Cardiac fibroblast (primary cell): ENCODE data around the gene CDH13.

Experiments
- DNase-seq, 2 donors: peaks; one replicate each; pipeline versions ENCODE4 v3.0.0 to v3.0.0-alpha.2; 2010; ENCODE audit warnings: low read depth in 2 of 2
- H3K4me3 ChIP-seq, 2 donors: replicated peaks in 1 of 2; 1 replicate in 1 of 2; 2 replicates in 1 of 2; pipeline ENCODE4 v1.5.1; 2011; ENCODE audit warnings: low read depth in 2 of 2, low read length in 2 of 2, mild to moderate bottlenecking in 2 of 2, moderate library complexity in 1 of 2
- TF ChIP-seq, protein P1 (sequence below): IDR thresholded peaks from one replicate; pipeline ENCODE4 v1.5.1; 2011; ENCODE audit warnings: low read depth, mild to moderate bottlenecking, low read length, inconsistent platforms

The CDH13 gene

DNA sequence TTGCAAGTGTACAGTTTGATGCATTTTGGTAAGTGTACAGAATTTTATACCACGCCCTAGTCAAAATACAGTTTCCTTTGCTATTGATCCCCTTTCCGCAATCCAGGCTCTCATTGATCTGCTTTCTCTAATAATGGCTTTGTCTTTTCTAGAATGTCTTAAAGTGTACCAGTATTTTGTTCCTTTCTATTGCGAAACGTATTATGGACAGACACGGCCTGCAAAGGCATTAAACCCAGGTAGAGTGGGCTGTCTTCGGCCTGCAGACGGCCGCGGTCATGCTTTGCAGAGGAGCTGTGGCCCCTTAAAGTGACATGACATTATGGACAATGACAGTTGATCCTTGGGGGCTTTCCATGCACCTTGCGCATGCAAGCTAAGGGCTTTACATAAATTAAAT is 1165.1 kb downstream of the CDH13 start:
- DNase-seq = no peak
- H3K4me3 ChIP-seq = no peak overlapping the region
- TF ChIP-seq, protein P1, sequence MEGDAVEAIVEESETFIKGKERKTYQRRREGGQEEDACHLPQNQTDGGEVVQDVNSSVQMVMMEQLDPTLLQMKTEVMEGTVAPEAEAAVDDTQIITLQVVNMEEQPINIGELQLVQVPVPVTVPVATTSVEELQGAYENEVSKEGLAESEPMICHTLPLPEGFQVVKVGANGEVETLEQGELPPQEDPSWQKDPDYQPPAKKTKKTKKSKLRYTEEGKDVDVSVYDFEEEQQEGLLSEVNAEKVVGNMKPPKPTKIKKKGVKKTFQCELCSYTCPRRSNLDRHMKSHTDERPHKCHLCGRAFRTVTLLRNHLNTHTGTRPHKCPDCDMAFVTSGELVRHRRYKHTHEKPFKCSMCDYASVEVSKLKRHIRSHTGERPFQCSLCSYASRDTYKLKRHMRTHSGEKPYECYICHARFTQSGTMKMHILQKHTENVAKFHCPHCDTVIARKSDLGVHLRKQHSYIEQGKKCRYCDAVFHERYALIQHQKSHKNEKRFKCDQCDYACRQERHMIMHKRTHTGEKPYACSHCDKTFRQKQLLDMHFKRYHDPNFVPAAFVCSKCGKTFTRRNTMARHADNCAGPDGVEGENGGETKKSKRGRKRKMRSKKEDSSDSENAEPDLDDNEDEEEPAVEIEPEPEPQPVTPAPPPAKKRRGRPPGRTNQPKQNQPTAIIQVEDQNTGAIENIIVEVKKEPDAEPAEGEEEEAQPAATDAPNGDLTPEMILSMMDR = no peak

GRCh38 chr16:83792391-83792790 is 1165.6 kb downstream of the CDH13 start:
- no peak overlapping the region for H3K4me3 ChIP-seq
- no peak for DNase-seq
- TF ChIP-seq, protein P1 = no peak

DNA sequence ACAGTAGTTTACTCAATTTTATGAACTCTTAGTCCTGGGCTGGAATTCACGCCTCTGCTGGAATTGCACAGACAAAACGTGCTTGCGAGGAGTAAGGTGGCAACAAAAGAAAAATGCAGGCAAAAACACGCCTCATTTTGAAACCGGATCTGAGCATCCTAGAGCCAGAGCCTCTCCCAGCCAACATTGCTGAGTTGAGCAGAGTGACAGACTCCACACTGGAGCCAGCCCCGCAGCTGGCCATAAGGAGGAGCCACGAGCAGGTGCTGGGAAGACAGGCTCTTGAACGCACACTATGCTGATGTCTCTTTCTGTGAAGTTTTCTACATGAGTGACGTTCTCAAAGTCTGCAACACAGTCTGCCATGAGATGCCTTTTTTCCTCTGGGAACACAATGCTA is 1166.4 kb downstream of the CDH13 start:
- DNase-seq = no peak
- TF ChIP-seq, protein P1 = no peak
- H3K4me3 ChIP-seq = no peak overlapping the region

GRCh38 chr16:83794860-83795554 is 1168.2 kb downstream of the CDH13 start:
- DNase-seq = no peak
- H3K4me3 ChIP-seq = no peak overlapping the region
- TF ChIP-seq, protein P1 = no peak

DNA sequence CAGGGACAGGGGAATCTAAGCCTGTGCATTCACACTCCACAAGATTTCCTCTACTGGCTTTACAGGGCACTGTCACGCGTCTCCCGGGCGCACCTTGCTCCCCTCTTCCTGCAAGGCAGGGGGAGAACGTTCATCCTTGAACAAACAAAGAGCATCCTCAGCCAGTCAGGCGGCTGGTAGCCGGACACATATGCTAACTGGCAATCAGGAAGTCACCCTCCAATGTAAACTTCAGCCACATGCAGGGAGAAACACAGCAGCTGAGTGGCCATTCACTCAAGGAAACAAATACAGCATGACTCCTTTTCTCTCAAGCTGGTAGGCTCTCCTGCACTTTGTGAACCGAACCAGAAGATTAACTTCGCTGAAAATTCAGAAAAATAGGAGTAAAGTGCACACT is 1170.2 kb downstream of the CDH13 start:
- TF ChIP-seq, protein P1 = no peak
- no peak for DNase-seq
- no peak overlapping the region for H3K4me3 ChIP-seq

DNA sequence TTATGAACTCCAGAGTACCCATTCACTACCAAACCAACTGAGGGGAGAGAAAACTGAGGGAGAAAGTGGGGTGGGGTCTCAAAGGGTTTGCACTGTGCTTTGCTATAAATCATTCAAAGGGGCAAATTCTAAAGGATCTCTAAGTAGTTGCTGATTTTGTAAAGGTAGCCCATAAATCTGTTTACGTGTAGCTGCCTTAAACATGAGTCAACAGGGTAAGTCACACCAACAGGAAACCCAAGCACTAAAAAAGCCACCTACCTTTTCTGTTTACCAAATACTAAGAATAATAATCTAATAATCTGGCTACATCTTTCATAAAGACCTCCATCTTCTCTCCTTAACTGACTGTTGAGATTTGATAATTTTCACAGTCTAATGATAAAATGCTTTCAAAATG is 1172.6 kb downstream of the CDH13 start:
- H3K4me3 ChIP-seq = no peak overlapping the region
- DNase-seq = no peak
- TF ChIP-seq, protein P1 = no peak

DNA sequence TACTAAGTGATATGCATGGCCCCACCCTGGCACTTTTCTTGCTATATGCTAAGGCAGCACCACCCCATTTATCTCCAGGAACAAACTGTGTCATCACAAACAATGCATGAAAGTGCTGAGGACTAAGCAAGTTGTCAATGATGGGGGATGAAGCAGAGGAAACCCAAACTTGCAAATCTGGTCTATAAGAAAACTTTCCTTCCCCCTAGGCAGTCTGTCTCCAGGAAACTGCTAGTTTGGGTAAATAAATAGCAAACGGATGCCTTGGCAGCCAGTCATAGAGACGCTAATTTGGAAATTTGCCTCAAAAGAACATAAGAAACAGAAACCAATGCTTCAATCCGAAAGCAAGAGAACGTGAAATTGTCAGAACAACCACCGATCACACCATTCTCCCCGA is 1175.4 kb downstream of the CDH13 start:
- DNase-seq = peak; percentile 78 to 83
- TF ChIP-seq, protein P1 = no peak
- H3K4me3 ChIP-seq = peak overlapping the region in 1 of 2 donors; percentile 30
